Ovary (tissue), 9 donors: Measurements from ENCODE around the gene KIRREL1. TPM values are rescaled to one million over a fixed set of nuclear protein-coding genes. Genes with fewer than 3 reads are reported as not detected.

Source experiments
- DNase-seq, 5 donors: peaks; one replicate each; pipeline ENCODE4 v3.0.0-alpha.2; 2019 to 2020
- H3K27ac ChIP-seq, 2 donors: fragments of 200-600 bp; one replicate each; pipeline versions ENCODE4 v1.5.1 to v1.8.0; 2019 to 2022
- H3K27me3 ChIP-seq: fragments of 200-600 bp; one replicate; pipeline ENCODE4 v1.8.0; 2022
- H3K36me3 ChIP-seq: fragments of 200-600 bp; sonication (generic); one replicate; pipeline ENCODE4 v1.5.1; 2019
- H3K4me1 ChIP-seq: one replicate; pipeline ENCODE4 v1.8.1; 2013; ENCODE audit warnings: mild to moderate bottlenecking, moderate library complexity; ENCODE audit not compliant: insufficient read depth
- H3K4me3 ChIP-seq: fragments of 200-600 bp; sonication (generic); one replicate; pipeline ENCODE4 v1.5.1; 2017
- H3K9me3 ChIP-seq, 2 donors: fragments of 200-600 bp in 1 of 2; sonication (generic) in 1 of 2; one replicate each; pipeline versions ENCODE4 v1.5.1 to v1.8.1; 2013 to 2019; ENCODE audit warnings: mild to moderate bottlenecking in 1 of 2, moderate library complexity in 1 of 2
- CTCF ChIP-seq, 3 donors: fragments of 450-650 bp in 2 of 3; fragments of 200-600 bp in 1 of 3; IDR thresholded peaks; one replicate each; pipeline versions ENCODE4 v1.5.1 to v1.8.0; 2016 to 2022; ENCODE audit warnings: antibody characterized with exemption in 3 of 3, mild to moderate bottlenecking in 1 of 3
- EP300 ChIP-seq: sonication (generic); formaldehyde crosslinking; IDR thresholded peaks from one replicate; pipeline ENCODE4 v1.6.1; 2017; ENCODE audit warnings: antibody characterized with exemption
- POLR2A ChIP-seq: fragments of 450-650 bp; IDR thresholded peaks from one replicate; pipeline ENCODE4 v1.6.1; 2017; ENCODE audit warnings: antibody characterized with exemption, mild to moderate bottlenecking, moderate library complexity
- WGBS, 3 donors: extraction: QIAGEN DNeasy Blood & Tissue Kit in 1 of 3; methylation state at CpG; one replicate each; pipeline versions ENCODE4 v1.1.5 to v1.1.7; 2013 to 2017; 5-methylcytosine and 5-hydroxymethylcytosine counted together
- intact Hi-C, 4 donors: fragments of 100-400 bp; cut with DNase I; formaldehyde crosslinking; loops; one replicate each; pipeline versions ENCODE4 v1.11.0 to v1.15.1; 2022 to 2023
- polyA plus RNA-seq, 2 donors: library from polyadenylated mRNA; stranded (reverse); fragments of 200-250 nt in 1 of 2; fragments of 350-450 nt in 1 of 2; fragmentation: Illumina TruSeq in 1 of 2; extraction: RNeasy Lipid Tissue Mini Kit (QIAGEN cat#74804) in 1 of 2; gene quantifications; one replicate each; pipeline ENCODE4 v1.2.3, GENCODE V29; 2013 to 2014
- total RNA-seq, 7 donors: library from RNA; depleted of rRNA in 2 of 7; stranded (reverse); fragments of >200 nt in 2 of 7; fragmentation: NEBNext Ultra II Directional in 3 of 7; extraction: Animal tissue kit (Norgen Biotek cat#: 25700) in 3 of 7; gene quantifications; one replicate each; pipeline versions ENCODE4 v1.1.0 to v1.2.4, GENCODE V29; 2016 to 2023
- donor health status: DM: no; HTN: no; CAD: no; lungs with moderate emphysema.
- donor health status: DM: no; HTN: no; CAD: no.
- donor health status: Bipolar disorder and iron deficiency.
- donor health status: DM: yes; HTN: yes; CAD: no.
- donor health status: DM: no; HTN: no; CAD: no.
- donor health status: DM: yes; HTN: yes; CAD: no.

The KIRREL1 gene
- total and polyA plus RNA-seq, 9 donors = 29.9 to 90.0 (median 65.8) TPM

GRCh38 chr1:158104891-158105290 lies 111.4 kb downstream of the KIRREL1 start:
- DNase-seq = no peak
- H3K4me3 ChIP-seq = no peak overlapping the region
- H3K27ac ChIP-seq = no peak overlapping the region
- no peaks in the 10 kb centered on the region for H3K36me3 ChIP-seq
- 12 to 22% (median 19%) methylated on average over 2 of the region's 2 CpGs for WGBS, 3 donors
- peaks cover 4% of the 10 kb centered on the region for H3K4me1 ChIP-seq
- no peaks in the 10 kb centered on the region for H3K9me3 ChIP-seq
- intact Hi-C loops = no loop called here
- TF ChIP-seq EP300 = no peak
- no peak for TF ChIP-seq POLR2A
- no peak for TF ChIP-seq CTCF (IDR thresholded peaks at IDR 0.05)
- H3K27me3 ChIP-seq = no peaks in the 10 kb centered on the region

GRCh38 chr1:158105352-158106095 lies 112.1 kb downstream of the KIRREL1 start:
- Histone ChIP-seq H3K27me3 (no peaks in the 10 kb centered on the region), H3K4me3 (no peak overlapping the region), H3K36me3 (no peaks in the 10 kb centered on the region), H3K4me1 (peaks cover under 1% of the 10 kb centered on the region), H3K27ac (no peak overlapping the region), H3K9me3 (no peaks in the 10 kb centered on the region)
- no peak for DNase-seq
- 49 to 56% (median 50%) methylated on average over 9 of the region's 9 CpGs for WGBS, 3 donors
- intact Hi-C loops = no loop called here
- TF ChIP-seq POLR2A = no peak
- no peak for TF ChIP-seq EP300
- no peak for TF ChIP-seq CTCF (IDR thresholded peaks at IDR 0.05)

GRCh38 chr1:158107916-158108315 lies 114.5 kb downstream of the KIRREL1 start:
- Histone ChIP-seq H3K36me3 (no peaks in the 10 kb centered on the region), H3K4me1 (no peaks in the 10 kb centered on the region), H3K27ac (no peak overlapping the region), H3K4me3 (no peak overlapping the region), H3K9me3 (no peaks in the 10 kb centered on the region), H3K27me3 (no peaks in the 10 kb centered on the region)
- 35 to 39% (median 36%) methylated on average over 2 of the region's 2 CpGs for WGBS, 3 donors
- intact Hi-C loops = no loop called here
- TF ChIP-seq POLR2A = no peak
- TF ChIP-seq CTCF (IDR thresholded peaks at IDR 0.05) = no peak
- no peak for TF ChIP-seq EP300
- no peak for DNase-seq

GRCh38 chr1:158112994-158113758 lies 119.7 kb downstream of the KIRREL1 start:
- Histone ChIP-seq H3K27ac (no peak overlapping the region), H3K9me3 (no peaks in the 10 kb centered on the region), H3K36me3 (no peaks in the 10 kb centered on the region), H3K27me3 (no peaks in the 10 kb centered on the region), H3K4me3 (peak overlapping the region; percentile 40), H3K4me1 (peaks cover under 1% of the 10 kb centered on the region)
- peak in 2 of 5 donors; percentile 38 to 50 for DNase-seq
- TF ChIP-seq EP300 (no peak), CTCF (IDR thresholded peaks at IDR 0.05) (no peak), POLR2A (no peak)
- intact Hi-C loops = loop anchor here in 1 of 4 donors (5.0 kb wide), 1 partner anchor 126 kb away; no protein-coding TSS in a partner anchor
- 4 to 9% (median 5%) methylated on average over 35 to 58 of the region's 58 CpGs for WGBS, 3 donors
